NCI-H82 (cell line): ENCODE data around the gene GNAO1.

Experiments
- DNase-seq: peaks from one replicate; lab custom pipeline; 2025; lab: John Stamatoyannopoulos, UW

The GNAO1 gene

GRCh38 chr16:56314244-56314850 lies 123.1 kb downstream of the GNAO1 start:
- DNase-seq = no peak

GRCh38 chr16:56315955-56316354 lies 124.7 kb downstream of the GNAO1 start:
- no peak for DNase-seq

GRCh38 chr16:56316545-56316944 lies 125.3 kb downstream of the GNAO1 start:
- no peak for DNase-seq

GRCh38 chr16:56317998-56318826 lies 126.9 kb downstream of the GNAO1 start:
- DNase-seq = peak; percentile 79

- no peak for DNase-seq
These were observed 127.5 kb downstream of the GNAO1 start for GRCh38 chr16:56318827-56319140.

GRCh38 chr16:56319376-56319775 lies 128.1 kb downstream of the GNAO1 start:
- DNase-seq = no peak

GRCh38 chr16:56320056-56320455 lies 128.8 kb downstream of the GNAO1 start:
- no peak for DNase-seq

GRCh38 chr16:56320811-56321558 lies 129.7 kb downstream of the GNAO1 start:
- DNase-seq = no peak

- no peak for DNase-seq
These were observed 130.3 kb downstream of the GNAO1 start for GRCh38 chr16:56321571-56321970.

GRCh38 chr16:56324406-56324805 lies 133.1 kb downstream of the GNAO1 start:
- DNase-seq = no peak

- DNase-seq = no peak
These were observed 134.7 kb downstream of the GNAO1 start for GRCh38 chr16:56325956-56326355.

- DNase-seq = no peak
These were observed 136.0 kb downstream of the GNAO1 start for GRCh38 chr16:56327071-56327928.

- no peak for DNase-seq
These were observed 136.6 kb downstream of the GNAO1 start for GRCh38 chr16:56327929-56328258.

- no peak for DNase-seq
These were observed 137.2 kb downstream of the GNAO1 start for GRCh38 chr16:56328276-56329022.

- DNase-seq = no peak
These were observed 138.6 kb downstream of the GNAO1 start for GRCh38 chr16:56329887-56330286.

GRCh38 chr16:56330476-56330875 lies 139.2 kb downstream of the GNAO1 start:
- no peak for DNase-seq

- DNase-seq = no peak
These were observed 140.1 kb downstream of the GNAO1 start for GRCh38 chr16:56331399-56331798.

- DNase-seq = no peak
These were observed 140.6 kb downstream of the GNAO1 start for GRCh38 chr16:56331915-56332314.

- DNase-seq = no peak
These were observed 141.3 kb downstream of the GNAO1 start for GRCh38 chr16:56332464-56333079.

- no peak for DNase-seq
These were observed 143.5 kb downstream of the GNAO1 start for GRCh38 chr16:56334761-56335160.

- no peak for DNase-seq
These were observed 144.9 kb downstream of the GNAO1 start for GRCh38 chr16:56336071-56336688.
